AG10803 (cell line): ENCODE results near the gene XPNPEP3.
A peak's percentile ranks its signal among the peaks of the same experiment; 100 is the strongest.

Source experiments
- DNase-seq: peaks from one replicate; pipeline ENCODE4 v3.0.0; 2010; ENCODE audit warnings: low read depth
- H3K4me3 ChIP-seq: 2 replicates; pipeline ENCODE4 v1.5.1; 2011; ENCODE audit warnings: mild to moderate bottlenecking, low read length, control low read depth
- TF ChIP-seq, protein P1 (sequence below): conservative IDR thresholded peaks from 2 replicates; pipeline ENCODE4 v1.5.1; 2011; ENCODE audit warnings: mild to moderate bottlenecking, low read length, control low read depth, inconsistent platforms

The XPNPEP3 gene

DNA sequence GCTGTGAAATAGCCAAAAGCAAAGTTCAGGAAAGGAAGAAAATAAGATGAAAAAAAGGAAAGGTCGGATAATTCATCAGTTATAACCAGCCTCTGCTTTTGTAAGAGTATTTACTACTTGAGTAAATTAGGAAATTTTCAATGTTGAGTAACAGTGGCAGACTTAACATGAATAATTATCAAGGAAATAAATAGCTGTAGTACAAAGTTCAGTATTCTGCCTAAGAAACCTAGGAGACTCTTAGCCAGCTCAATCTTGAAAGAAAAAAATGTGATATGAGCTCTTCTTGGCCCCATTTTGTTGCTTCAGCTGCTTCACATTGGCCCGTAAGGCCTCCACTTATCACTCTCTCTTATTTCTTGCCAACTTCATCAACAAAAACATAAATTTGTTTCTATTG, 22.0 kb downstream of the XPNPEP3 start:
- TF ChIP-seq, protein P1, sequence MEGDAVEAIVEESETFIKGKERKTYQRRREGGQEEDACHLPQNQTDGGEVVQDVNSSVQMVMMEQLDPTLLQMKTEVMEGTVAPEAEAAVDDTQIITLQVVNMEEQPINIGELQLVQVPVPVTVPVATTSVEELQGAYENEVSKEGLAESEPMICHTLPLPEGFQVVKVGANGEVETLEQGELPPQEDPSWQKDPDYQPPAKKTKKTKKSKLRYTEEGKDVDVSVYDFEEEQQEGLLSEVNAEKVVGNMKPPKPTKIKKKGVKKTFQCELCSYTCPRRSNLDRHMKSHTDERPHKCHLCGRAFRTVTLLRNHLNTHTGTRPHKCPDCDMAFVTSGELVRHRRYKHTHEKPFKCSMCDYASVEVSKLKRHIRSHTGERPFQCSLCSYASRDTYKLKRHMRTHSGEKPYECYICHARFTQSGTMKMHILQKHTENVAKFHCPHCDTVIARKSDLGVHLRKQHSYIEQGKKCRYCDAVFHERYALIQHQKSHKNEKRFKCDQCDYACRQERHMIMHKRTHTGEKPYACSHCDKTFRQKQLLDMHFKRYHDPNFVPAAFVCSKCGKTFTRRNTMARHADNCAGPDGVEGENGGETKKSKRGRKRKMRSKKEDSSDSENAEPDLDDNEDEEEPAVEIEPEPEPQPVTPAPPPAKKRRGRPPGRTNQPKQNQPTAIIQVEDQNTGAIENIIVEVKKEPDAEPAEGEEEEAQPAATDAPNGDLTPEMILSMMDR = no peak
- H3K4me3 ChIP-seq = no peak overlapping the region
- DNase-seq = no peak

DNA sequence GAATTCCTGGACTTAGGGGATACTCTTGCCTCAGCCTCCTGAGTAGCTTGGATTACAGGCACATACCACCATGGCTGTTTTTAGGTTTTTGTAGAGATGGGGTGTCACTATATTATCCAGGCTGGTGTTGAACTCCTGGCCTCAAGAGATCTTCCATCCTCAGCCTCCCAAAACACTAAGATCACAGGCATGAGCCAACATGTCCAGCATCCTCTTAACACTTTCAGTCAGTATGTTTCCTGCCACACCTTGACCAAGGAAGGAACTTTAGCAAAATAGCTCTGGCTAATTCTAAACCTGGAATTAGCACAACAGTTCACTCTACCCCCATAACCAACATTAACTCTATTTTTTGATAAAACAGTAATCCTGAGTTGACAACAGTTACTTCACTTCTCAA, 32.2 kb downstream of the XPNPEP3 start:
- H3K4me3 ChIP-seq = no peak overlapping the region

DNA sequence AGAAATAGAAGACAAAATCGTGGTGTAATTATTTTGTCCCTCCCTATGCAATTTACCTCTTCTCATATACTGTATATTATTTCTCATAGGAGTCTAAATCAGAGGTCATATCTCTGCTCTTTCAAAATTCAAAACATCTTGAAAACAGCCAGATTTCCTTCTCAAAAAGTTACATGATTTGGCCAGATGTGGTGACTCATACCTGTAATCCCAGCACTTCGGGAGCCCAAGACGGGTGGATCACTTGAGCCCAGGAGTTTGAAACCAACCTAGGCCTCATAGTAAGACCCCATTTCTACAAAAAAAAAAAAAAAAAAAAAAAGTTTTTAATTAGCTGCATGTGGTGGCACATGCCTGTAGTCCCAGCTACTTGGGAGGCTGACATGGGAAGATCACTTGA, 33.9 kb downstream of the XPNPEP3 start:
- TF ChIP-seq, protein P1 = no peak
- no peak overlapping the region for H3K4me3 ChIP-seq
- peak; percentile 52 for DNase-seq

More for the DNA sequence above, 32.2 kb downstream of the XPNPEP3 start:
- DNase-seq = no peak
- TF ChIP-seq, protein P1 = no peak

DNA sequence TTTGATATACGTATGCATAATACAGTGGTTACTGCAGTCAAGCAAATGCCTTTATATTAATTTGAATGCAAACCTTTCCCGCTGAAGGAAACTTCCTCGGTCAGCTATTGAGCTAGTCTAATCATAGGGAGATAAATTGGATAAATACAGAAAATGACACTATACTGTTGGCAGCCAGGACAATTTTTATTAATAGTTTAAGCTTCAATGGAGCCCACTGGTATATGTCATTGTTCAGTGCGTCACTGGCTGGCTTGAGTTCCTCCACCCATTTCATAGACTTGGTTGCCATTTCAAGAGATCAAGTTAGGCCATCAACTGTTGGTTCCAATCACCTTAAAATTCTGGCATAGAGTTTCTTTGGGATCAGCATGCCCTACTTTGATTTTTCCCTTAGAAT, 37.5 kb downstream of the XPNPEP3 start:
- DNase-seq = no peak
- TF ChIP-seq, protein P1 = no peak
- no peak overlapping the region for H3K4me3 ChIP-seq

DNA sequence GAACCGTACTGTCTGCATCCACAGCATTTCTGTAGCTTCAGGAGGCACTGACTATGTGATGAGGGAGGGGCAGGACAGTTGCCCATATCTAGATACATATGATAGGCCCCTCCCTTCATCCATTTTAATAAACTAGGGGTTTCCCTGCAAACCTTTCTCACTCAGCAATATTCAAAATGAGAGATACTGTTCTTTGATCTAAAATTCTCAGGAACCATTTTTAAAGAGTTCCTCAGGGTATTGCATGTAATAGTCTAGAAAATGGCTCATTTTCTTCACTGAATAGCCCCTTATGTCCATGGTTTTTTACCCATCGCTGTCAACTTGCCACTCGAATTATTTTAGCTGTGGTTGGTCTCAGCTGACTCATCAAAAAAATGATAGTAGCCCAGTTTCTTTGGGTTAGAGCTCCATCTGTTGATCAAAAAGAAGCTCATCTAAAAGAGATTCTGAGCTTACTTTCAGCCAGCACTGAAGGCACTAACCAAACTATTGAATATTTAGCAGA, 42.0 kb downstream of the XPNPEP3 start:
- peak; percentile 62 for DNase-seq
- H3K4me3 ChIP-seq = no peak overlapping the region

DNA sequence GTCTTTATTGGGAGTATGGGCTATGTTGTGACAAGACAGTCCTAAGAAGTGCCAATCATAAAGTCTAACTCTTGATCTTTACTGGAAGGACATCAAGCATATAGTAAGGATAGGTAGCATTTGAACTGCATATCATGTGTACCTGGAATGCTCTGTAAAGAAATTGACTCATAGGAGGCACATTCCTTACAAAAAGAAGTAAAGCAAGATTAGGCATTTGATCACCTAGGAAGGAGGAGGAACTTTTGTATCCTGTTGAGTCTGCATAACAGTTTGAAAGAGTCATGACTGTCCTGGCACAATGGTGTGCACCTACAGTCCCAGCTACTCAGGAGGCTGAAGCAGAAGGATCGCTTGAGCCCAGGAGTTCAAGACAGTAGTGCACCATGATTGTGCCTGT, 47.2 kb downstream of the XPNPEP3 start:
- no peak overlapping the region for H3K4me3 ChIP-seq
- TF ChIP-seq, protein P1 = no peak

More for the DNA sequence above, 42.0 kb downstream of the XPNPEP3 start:
- TF ChIP-seq, protein P1 = peak; percentile 72

DNA sequence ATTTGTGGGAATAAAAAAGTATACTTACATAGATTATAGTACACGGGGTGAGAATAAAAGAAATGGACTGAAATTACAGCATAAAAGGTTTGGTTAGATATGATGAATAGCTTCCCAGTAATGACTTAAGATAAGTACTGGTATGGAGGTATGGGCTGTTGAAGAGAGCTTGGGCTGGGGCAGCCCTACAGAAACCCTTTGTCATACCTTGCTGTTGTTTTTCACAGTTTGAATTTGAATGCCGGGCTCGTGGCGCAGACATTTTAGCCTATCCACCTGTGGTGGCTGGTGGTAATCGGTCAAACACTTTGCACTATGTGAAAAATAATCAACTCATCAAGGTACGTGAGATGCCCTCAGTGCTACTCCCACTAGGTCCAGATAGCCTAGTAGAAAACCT, 51.9 kb downstream of the XPNPEP3 start:
- no peak for DNase-seq
- TF ChIP-seq, protein P1 = no peak
- no peak overlapping the region for H3K4me3 ChIP-seq

More for the DNA sequence above, 47.2 kb downstream of the XPNPEP3 start:
- no peak for DNase-seq
